ENCODE results near the gene MPG. TPM values are rescaled to one million over a fixed set of nuclear protein-coding genes. Genes with fewer than 3 reads are reported as not detected.

Gene MPG
- total and polyA plus RNA-seq, 10 of the 15 experiments (the other 5 are each of a cell fraction or from before 2014, with no cell fraction given), result 0.32 to 193 (median 55.7) TPM

DNA sequence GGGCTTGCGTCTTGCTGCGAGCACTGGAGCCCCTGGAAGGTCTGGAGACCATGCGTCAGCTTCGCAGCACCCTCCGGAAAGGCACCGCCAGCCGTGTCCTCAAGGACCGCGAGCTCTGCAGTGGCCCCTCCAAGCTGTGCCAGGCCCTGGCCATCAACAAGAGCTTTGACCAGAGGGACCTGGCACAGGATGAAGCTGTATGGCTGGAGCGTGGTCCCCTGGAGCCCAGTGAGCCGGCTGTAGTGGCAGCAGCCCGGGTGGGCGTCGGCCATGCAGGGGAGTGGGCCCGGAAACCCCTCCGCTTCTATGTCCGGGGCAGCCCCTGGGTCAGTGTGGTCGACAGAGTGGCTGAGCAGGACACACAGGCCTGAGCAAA, 7.4 kb downstream of the MPG start:
- POLR2A ChIA-PET, result interaction anchor here (1.0 kb wide), 1 partner anchor 32 kb away, joined by 4 read pairs; the partner anchor contains the start of genes POLR3K and SNRNP25
- no peak overlapping the region for H3K9ac ChIP-seq (ENCODE audit: control insufficient read depth, insufficient read depth, low read length)
- no peak for TF ChIP-seq HDAC6 (IDR thresholded peaks at IDR 0.05; ENCODE audit: unreplicated experiment)
- TF ChIP-seq RUNX3 (IDR thresholded peaks at IDR 0.05; ENCODE audit: low read length), result no peak
- TF ChIP-seq MXI1 (IDR thresholded peaks at IDR 0.05; ENCODE audit: low read depth, low read length), result no peak
- TF ChIP-seq, protein P1, sequence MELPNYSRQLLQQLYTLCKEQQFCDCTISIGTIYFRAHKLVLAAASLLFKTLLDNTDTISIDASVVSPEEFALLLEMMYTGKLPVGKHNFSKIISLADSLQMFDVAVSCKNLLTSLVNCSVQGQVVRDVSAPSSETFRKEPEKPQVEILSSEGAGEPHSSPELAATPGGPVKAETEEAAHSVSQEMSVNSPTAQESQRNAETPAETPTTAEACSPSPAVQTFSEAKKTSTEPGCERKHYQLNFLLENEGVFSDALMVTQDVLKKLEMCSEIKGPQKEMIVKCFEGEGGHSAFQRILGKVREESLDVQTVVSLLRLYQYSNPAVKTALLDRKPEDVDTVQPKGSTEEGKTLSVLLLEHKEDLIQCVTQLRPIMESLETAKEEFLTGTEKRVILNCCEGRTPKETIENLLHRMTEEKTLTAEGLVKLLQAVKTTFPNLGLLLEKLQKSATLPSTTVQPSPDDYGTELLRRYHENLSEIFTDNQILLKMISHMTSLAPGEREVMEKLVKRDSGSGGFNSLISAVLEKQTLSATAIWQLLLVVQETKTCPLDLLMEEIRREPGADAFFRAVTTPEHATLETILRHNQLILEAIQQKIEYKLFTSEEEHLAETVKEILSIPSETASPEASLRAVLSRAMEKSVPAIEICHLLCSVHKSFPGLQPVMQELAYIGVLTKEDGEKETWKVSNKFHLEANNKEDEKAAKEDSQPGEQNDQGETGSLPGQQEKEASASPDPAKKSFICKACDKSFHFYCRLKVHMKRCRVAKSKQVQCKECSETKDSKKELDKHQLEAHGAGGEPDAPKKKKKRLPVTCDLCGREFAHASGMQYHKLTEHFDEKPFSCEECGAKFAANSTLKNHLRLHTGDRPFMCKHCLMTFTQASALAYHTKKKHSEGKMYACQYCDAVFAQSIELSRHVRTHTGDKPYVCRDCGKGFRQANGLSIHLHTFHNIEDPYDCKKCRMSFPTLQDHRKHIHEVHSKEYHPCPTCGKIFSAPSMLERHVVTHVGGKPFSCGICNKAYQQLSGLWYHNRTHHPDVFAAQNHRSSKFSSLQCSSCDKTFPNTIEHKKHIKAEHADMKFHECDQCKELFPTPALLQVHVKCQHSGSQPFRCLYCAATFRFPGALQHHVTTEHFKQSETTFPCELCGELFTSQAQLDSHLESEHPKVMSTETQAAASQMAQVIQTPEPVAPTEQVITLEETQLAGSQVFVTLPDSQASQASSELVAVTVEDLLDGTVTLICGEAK (IDR thresholded peaks at IDR 0.05; ENCODE audit: borderline replicate concordance), result no peak
- TF ChIP-seq NRF1 (conservative IDR thresholded peaks at IDR 0.05; ENCODE audit: low read depth, low read length), result no peak
- TF ChIP-seq, protein P2, sequence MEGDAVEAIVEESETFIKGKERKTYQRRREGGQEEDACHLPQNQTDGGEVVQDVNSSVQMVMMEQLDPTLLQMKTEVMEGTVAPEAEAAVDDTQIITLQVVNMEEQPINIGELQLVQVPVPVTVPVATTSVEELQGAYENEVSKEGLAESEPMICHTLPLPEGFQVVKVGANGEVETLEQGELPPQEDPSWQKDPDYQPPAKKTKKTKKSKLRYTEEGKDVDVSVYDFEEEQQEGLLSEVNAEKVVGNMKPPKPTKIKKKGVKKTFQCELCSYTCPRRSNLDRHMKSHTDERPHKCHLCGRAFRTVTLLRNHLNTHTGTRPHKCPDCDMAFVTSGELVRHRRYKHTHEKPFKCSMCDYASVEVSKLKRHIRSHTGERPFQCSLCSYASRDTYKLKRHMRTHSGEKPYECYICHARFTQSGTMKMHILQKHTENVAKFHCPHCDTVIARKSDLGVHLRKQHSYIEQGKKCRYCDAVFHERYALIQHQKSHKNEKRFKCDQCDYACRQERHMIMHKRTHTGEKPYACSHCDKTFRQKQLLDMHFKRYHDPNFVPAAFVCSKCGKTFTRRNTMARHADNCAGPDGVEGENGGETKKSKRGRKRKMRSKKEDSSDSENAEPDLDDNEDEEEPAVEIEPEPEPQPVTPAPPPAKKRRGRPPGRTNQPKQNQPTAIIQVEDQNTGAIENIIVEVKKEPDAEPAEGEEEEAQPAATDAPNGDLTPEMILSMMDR (IDR thresholded peaks at IDR 0.05 in 2 of 3, conservative IDR thresholded peaks at IDR 0.05 in 1 of 3; ENCODE audit: control insufficient read depth in 2 of 3, extremely low read depth in 1 of 3, insufficient read depth in 1 of 3, low read depth in 3 of 3, low read length in 3 of 3), result no peak
- TF ChIP-seq MEF2B (IDR thresholded peaks at IDR 0.05; ENCODE audit: partially characterized antibody, poor library complexity, severe bottlenecking), result no peak
- no peak for TF ChIP-seq EGR1 (IDR thresholded peaks at IDR 0.05; ENCODE audit: borderline replicate concordance in 1 of 2, low read depth in 2 of 2, low read length in 2 of 2)
- no peak for TF ChIP-seq STAT3 (IDR thresholded peaks at IDR 0.05; ENCODE audit: low read depth, low read length)
- TF ChIP-seq, protein P3, sequence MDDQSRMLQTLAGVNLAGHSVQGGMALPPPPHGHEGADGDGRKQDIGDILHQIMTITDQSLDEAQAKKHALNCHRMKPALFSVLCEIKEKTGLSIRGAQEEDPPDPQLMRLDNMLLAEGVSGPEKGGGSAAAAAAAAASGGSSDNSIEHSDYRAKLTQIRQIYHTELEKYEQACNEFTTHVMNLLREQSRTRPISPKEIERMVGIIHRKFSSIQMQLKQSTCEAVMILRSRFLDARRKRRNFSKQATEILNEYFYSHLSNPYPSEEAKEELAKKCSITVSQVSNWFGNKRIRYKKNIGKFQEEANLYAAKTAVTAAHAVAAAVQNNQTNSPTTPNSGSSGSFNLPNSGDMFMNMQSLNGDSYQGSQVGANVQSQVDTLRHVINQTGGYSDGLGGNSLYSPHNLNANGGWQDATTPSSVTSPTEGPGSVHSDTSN (IDR thresholded peaks at IDR 0.05; ENCODE audit: insufficient replicate concordance, low read depth, low read length), result no peak
- TF ChIP-seq, protein P4, sequence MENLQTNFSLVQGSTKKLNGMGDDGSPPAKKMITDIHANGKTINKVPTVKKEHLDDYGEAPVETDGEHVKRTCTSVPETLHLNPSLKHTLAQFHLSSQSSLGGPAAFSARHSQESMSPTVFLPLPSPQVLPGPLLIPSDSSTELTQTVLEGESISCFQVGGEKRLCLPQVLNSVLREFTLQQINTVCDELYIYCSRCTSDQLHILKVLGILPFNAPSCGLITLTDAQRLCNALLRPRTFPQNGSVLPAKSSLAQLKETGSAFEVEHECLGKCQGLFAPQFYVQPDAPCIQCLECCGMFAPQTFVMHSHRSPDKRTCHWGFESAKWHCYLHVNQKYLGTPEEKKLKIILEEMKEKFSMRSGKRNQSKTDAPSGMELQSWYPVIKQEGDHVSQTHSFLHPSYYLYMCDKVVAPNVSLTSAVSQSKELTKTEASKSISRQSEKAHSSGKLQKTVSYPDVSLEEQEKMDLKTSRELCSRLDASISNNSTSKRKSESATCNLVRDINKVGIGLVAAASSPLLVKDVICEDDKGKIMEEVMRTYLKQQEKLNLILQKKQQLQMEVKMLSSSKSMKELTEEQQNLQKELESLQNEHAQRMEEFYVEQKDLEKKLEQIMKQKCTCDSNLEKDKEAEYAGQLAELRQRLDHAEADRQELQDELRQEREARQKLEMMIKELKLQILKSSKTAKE (IDR thresholded peaks at IDR 0.05; ENCODE audit: low read depth, poor library complexity, severe bottlenecking), result no peak

More for the DNA sequence above, 7.4 kb downstream of the MPG start:
- no peaks in the 10 kb centered on the region for H3K9me3 ChIP-seq (replicated peaks; ENCODE audit: control insufficient read depth, insufficient read depth, low read length)
- no peaks in the 10 kb centered on the region for H3K27me3 ChIP-seq (replicated peaks in 1 of 2; ENCODE audit: control insufficient read depth in 2 of 2, insufficient read depth in 2 of 2, low read length in 1 of 2)
- ChIA-PET RAD21 (ENCODE audit: unreplicated experiment) (interaction anchor here (1.0 to 2.2 kb wide), 5 partner anchors 11 to 46 kb away, joined by 3 to 12 read pairs (median 6); partner anchors contain the start of genes POLR3K and SNRNP25), CTCF (interaction anchor here (1.2 to 3.5 kb wide), 5 partner anchors 10 to 32 kb away, joined by 3 to 27 read pairs (median 12); no protein-coding TSS in a partner anchor), SMC1A (ENCODE audit: uncharacterized antibody, unreplicated experiment) (interaction anchor here (1.8 to 2.4 kb wide), 2 partner anchors 10 to 20 kb away, joined by 7 to 9 read pairs; no protein-coding TSS in a partner anchor)
- no peak overlapping the region for H2AFZ ChIP-seq (ENCODE audit: control insufficient read depth, low read depth, low read length)
- peaks cover 17% of the 10 kb centered on the region for H3K4me1 ChIP-seq (ENCODE audit: control insufficient read depth, insufficient read depth, low read length)
- intact Hi-C loops (cut with micrococcal nuclease; ENCODE audit: unreplicated experiment), result no loop called here
- H3K36me3 ChIP-seq (ENCODE audit: control insufficient read depth in 2 of 2, insufficient read depth in 2 of 2, low read length in 1 of 2), result peaks cover 6 to 23% of the 10 kb centered on the region in 2 experiments; a peak in 3 of 4 replicates
- in situ Hi-C loops (cut with MboI), result no loop called here
- ATAC-seq, result no peak
- no peak for DNase-seq (ENCODE audit: low read depth, low spot score)
- no peak overlapping the region for H3K4me3 ChIP-seq
- H3K4me2 ChIP-seq (ENCODE audit: control insufficient read depth, insufficient read depth), result no peak overlapping the region
- 90% methylated on average over 18 of the region's 18 CpGs for WGBS (ENCODE audit: insufficient coverage, insufficient replicate concordance, low lambda C conversion rate, missing lambda C conversion rate)
- no TSS peak for BruUV-seq (replicated peaks)
- H3K27ac ChIP-seq (ENCODE audit: control insufficient read depth, insufficient read depth), result no peak overlapping the region; the same call in 1 of the 2 replicates
- H3K79me2 ChIP-seq (ENCODE audit: control insufficient read depth, insufficient read depth, low read length), result no peaks in the 10 kb centered on the region
- no peaks in the 10 kb centered on the region for H4K20me1 ChIP-seq (ENCODE audit: control insufficient read depth, insufficient read depth)
- no peak for FAIRE-seq

Measured in GM12878 (cell line).